Stimulated activated CD4-positive, alpha-beta T cell treated with anti-CD3 and anti-CD28 coated beads, Interleukin-4, amount 100 ng/mL, for 1 hour (primary cell): Measurements from ENCODE around the gene GLMP.
"Not testable (repeated sequence)": the region's sequence is repeated elsewhere in the genome, so short reads cannot be mapped to it uniquely, and the experiment has no call there.

Source experiments
- DNase-seq: peaks from one replicate; pipeline ENCODE4 v3.0.0-alpha.2; 2020

The GLMP gene

GRCh38 chr1:156295391-156295947 is at the start of gene GLMP:
TSS of gene GLMP (minus strand) at chr1:156295679. CDS start at chr1:156295645, 34 bp downstream.
- DNase-seq: peak; percentile 45

DNA sequence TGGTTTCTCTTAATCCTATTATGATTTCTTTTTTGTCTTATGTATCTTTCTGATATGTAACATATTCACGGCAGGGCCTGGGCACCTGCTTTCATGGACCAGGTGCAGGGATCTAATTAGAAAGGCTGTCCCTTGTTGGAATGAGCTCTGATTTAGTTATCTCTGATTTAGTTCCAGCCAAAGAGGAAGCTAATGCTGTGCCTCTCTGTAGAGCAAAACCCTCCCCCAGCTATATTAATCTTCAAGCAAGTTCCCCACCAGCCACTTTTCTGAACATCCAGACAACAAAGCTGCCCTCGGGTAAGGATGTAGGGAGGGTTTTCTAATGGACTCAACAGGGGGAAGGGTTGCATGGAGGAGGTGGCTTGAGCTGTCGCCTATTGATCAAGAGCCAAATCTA is 48.9 kb upstream of the GLMP start:
- no peak for DNase-seq

- DNase-seq: no peak
These were observed 46.9 kb upstream of the GLMP start for GRCh38 chr1:156342166-156342955.

DNA sequence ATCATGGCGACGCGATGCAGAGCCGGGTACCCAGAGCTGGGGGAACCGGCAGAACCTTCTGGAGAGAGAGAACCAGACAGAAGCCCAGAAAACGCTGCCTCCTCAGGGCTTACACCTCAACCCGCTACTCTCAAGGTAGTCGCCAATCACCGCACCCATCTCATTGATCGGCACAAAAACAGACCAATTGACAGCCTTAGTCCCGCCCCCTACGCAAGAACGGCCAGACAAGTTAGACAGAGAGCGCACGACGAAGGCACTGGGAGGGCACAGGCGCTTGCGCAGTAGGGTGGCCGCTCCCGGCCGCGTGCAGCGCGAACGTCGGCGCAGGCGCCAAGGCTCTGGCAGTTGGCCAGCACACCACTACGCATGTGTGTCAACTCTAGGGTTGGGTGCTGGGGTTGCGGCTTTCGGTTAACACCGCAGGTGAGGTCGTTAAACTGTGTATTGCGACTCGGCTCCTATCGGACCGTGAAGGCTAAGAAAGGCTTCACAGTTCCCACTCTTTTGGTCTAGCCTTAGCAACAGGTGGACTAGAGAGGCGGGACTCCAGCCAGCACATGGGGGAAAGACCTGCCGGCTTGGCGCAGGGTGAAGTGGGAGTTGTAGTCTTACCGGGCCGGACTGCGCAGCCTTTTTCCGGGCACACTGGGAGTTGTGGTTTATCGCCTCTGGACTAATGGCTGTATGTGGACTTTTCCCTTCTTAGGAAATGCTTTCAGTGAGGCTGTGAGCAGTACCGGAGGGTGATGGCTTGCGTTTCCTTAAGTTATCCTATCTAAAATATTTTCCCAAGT is 42.9 kb upstream of the GLMP start, which contains the start of the genes CCT3 and TSACC:
Gene CCT3 (minus strand): TSS at position 113 of the 797 bp plus-strand sequence. CDS start 108 bp downstream, at position 5.
Gene TSACC (plus strand): TSS at position 347 of the 797 bp plus-strand sequence. CDS start 1,232 bp downstream, outside the sequence.
- DNase-seq: peak; percentile 99

DNA sequence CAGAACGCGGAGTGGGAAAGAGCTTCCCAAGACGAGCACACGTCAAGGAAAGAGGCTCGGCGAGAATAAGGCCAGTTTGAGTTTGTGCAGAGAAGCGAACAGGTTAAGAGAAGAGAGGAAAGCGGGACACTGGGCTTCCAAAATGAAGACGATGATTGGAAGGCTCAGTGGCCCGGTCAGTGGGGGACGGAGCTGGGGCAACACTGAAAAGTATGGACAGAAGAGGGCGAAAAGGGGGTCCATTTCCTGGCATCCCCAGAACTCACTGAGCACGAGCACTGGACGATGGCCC is 42.4 kb upstream of the GLMP start:
- DNase-seq: peak; percentile 39

- no peak for DNase-seq
These were observed 41.8 kb upstream of the GLMP start for GRCh38 chr1:156337052-156337887.

DNA sequence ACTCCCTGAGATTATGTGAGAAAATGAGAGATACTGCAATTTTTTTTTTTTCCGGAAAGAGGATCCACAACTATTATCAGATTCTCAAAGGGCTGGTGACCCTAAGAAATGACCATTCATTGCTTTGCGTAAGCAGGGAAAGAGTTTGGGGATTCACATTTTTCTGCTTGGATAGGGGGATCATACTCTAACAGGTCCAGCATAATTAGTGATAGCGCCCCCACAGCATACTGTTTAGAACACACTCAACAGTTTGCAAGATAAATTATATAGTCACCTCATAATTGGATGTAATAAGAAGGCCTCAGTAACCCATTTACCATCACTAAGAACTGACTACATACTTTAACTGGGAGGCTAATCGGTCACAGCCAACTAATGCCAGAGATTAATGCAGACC is 40.8 kb upstream of the GLMP start:
- DNase-seq: no peak

GRCh38 chr1:156323179-156323578 is 27.7 kb upstream of the GLMP start:
- DNase-seq: not testable (repeated sequence)

- no peak for DNase-seq
These were observed 25.1 kb upstream of the GLMP start for GRCh38 chr1:156320560-156320959.

DNA sequence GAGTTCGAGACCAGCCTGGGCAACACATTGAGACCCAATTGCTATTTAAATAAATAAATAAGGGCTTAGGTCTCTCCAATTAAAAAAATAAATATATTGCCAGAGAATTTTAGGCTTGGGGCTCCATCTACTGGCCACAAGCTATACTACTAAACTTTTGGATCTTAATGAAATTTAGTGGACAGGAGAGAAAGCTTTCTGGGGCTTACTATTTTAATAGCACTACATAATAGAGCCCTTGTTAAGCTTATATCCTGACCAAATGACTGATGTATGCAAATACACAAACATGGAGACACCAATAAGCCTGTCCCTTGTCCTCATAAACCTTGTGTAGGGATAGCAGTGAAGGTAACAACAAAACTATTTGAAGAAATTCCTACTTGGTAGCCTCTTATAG is 24.2 kb upstream of the GLMP start:
- no peak for DNase-seq

DNA sequence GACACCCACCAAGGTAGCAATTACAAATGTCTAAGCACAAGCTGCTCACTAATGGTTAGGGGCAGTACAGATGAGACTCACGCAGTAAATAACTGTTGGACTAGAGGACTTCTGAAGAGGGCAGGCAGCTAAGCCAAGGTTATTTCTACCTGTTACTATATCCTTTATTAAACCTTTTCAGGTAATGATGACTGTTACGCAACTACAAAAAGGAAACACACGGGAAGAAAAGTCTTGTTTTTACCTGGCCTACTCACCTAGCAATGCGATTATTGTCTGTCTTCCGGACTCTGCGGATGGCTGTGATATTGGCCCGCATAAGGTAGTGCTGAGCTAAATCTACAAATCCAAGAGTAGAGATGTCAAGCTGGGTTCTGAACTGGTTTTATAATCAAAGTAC is 21.4 kb upstream of the GLMP start:
- no peak for DNase-seq

DNA sequence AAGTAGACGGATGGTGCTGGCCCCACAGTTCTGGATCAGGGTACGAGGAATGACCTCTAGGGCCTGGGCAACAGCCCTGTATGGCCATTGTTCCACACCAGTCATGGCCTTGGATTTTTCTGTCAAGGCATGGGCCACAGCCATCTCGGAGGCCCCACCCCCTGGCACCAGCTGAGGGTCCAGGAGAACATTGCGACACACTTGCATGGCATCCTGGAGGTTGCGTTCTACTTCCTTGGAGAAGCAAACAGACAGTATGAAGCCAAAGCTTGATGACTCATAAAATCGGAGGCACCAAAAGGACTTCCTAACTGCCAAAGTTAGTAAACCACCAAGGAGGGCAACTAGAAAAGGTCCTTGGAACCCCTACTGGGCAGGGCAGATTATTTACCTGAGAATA is 15.5 kb upstream of the GLMP start:
- DNase-seq: no peak

GRCh38 chr1:156308078-156308477 is 12.6 kb upstream of the GLMP start:
- no peak for DNase-seq

- no peak for DNase-seq
These were observed 9.7 kb upstream of the GLMP start for GRCh38 chr1:156305215-156305614.

DNA sequence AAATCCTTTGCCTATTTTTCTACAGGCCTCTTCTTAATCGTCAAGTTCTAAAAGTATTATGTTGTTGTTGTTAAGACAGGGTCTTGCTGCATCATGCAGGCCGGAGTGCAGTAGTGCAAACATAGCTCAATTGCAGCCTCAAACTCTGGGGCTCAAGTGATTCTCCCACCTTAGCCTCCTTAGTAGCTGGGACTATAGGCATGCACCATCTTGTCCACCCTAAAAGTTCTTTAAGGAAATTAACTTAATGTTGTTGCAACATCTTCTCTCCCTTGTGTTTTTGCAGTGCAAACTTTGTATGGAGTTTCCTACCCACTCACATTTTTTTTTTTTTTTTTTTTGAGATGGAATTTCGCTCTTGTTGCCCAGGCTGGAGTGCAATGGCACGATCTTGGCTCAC is 7.8 kb upstream of the GLMP start:
- no peak for DNase-seq

GRCh38 chr1:156298852-156299357 is 3.4 kb upstream of the GLMP start, which contains the start of gene VHLL:
TSS of gene VHLL (minus strand) at chr1:156299307. CDS start at chr1:156299189, 118 bp downstream.
- no peak for DNase-seq

DNA sequence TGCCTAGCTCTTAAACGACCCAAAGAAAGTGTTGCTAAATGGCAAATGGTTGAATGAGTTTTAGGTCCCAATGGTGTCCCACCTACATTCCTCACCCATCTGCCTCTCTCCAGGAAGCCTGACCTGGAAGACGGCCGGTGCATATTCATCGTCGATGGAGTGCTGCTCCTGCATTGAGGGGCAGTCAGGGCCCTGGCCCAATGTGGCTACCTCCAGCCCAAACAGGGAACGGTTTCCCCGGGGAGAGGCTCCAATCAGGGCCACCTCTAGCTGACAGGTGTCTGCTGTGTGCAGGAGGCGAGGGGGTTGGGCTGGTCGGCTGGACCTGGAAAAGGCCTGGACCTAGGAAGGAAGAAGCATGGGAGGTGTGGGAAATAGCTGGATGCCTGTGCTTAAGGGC is 1.6 kb downstream of the GLMP start:
- DNase-seq: no peak

DNA sequence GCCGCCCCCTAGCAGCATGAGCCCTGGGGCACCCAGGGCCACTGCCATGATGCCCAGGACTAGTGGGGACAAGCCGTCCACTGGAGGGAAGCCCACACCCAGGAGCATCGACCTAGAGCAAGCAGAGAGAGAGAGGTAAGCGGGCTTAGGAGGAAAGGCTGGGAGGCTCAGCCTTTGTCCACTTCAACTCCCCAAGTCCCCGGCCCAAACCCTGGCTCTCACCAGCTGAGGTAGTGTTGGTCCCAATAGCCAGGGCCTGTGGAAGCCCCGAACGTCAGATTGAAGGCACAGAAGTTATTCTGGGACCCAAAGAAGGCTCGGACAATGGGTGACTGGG is 2.4 kb downstream of the GLMP start:
- DNase-seq: no peak

DNA sequence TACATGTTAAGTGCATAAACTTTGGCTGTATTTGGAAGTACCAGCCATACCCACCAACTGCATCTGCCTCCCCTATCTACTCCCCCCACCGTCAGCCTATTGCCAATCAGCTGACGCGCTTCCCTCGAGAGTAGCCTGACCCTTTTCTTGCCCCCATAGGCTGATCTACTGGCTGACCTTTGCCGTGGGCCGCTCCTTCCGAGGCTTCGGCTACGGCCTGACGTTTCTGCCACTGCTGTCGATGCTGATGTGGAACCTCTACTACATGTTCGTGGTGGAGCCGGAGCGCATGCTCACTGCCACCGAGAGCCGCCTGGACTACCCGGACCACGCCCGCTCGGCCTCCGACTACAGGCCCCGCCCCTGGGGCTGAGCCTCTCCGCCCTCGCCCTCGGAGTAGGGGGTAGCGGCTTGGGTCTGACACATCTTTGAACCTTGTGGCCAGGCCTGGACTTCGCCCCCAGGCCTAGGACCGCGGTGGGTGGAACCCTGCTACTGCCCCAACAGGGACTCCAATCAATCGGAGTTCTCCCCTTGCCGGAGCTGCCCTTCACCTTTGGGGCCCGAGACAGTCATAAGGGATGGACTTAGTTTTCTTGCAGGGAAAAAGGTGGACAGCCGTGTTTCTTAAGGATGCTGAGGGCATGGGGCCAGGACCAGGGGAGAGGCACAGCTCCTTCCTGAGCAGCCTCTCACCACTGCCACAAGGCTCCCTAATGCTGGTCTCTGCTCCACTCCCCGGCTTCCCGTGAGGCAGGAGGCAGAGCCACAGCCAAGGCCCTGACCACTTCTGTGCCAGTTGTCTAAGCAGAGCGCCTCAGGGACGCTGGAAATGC is 4.0 kb downstream of the GLMP start:
- DNase-seq: peak; percentile 15

GRCh38 chr1:156289857-156290256 is 5.6 kb downstream of the GLMP start:
- DNase-seq: no peak

DNA sequence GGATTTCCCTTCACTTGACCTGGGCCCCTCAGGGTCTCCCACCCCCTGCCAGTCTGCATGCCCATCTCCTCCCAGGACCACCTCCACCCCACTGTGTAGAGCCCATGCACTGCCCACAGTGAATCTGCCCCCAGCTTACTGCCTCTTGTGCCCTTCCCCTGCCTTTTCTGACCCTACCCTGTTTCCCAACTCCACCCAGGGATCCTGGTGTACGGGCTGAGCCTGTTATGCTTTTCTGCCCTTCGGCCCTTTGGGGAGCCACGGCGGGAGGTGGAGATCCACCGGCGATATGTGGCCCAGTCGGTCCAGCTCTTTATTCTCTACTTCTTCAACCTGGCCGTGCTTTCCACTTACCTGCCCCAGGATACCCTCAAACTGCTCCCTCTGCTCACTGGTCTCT is 9.4 kb downstream of the GLMP start:
- no peak for DNase-seq

DNA sequence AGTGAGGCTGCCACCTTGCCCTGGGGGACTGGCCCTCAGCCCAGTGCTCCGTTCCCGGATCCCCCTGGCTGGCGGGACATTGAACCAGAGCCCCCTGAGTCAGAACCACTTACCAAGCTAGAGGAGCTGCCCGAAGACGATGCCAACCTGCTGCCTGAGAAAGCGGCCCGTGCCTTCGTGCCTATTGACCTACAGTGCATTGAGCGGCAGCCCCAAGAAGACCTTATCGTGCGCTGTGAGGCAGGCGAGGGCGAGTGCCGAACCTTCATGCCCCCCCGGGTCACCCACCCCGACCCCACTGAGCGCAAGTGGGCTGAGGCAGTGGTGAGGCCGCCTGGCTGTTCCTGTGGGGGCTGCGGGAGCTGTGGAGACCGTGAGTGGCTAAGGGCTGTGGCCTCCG is 10.0 kb downstream of the GLMP start:
- DNase-seq: no peak
